ENCODE data around the gene MED22.

Gene MED22

DNA sequence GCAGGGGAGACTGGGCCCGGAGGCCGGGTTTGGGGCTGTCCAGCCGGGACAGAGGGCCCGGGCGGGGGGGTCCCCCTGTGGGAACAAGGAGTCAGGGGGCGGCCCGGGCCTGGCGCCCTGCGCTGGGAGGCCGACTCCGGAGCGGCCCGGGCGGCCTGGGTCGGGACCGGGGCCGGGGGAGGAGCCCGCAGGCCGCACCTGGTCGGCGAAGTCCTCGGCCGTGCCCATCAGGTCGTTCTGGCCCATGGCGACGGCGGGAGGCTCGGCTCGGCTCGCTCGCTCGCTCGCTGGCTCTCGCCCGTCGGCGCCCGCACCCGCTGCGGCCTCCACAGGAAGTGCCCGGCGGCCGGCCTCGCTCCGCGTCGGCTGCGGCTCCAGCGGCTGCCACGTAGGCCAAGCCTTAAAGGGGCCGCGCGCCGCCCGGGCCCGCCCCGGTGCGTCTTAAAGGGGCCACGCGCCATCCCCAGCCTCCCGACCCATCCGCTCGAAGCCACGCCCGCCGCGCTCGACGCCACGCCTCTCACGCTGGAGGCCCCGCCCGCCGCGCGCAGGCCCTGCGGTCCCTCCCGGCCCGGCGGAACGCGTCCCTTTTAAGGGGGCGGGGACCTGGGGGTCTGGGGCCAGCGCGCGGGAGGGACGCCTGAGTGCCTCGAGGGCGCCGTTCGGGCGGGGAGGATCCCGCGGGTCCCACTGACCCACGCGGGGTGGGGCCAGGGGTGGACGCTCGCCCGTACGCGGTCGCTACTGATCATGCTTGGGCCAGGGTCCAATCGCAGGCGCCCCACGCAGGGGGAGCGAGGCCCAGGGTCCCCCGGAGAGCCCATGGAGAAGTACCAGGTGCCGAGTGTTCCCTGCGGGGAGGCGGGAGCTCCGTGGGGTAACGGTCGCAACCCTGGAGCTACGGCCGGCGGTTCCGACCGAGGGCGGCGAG lies 28.1 kb upstream of the MED22 start, which contains the start of the genes STKLD1 and SURF4:
TSS of gene STKLD1 (plus strand) at position 643 of the 931 bp plus-strand sequence. CDS start at position 751, 108 bp downstream.
TSS of gene SURF4 (minus strand) at position 337 of the 931 bp plus-strand sequence. CDS start at position 246, 91 bp downstream.
- DNase-seq = peak; percentile 91 to 96

GRCh38 chr9:133375116-133375723 lies 27.3 kb upstream of the MED22 start:
- DNase-seq = peak in 1 of 2 experiments; percentile 54

GRCh38 chr9:133374612-133375115 lies 26.7 kb upstream of the MED22 start:
- no peak for DNase-seq

- DNase-seq = no peak
Measured at GRCh38 chr9:133372144-133372543, 24.2 kb upstream of the MED22 start.

DNA sequence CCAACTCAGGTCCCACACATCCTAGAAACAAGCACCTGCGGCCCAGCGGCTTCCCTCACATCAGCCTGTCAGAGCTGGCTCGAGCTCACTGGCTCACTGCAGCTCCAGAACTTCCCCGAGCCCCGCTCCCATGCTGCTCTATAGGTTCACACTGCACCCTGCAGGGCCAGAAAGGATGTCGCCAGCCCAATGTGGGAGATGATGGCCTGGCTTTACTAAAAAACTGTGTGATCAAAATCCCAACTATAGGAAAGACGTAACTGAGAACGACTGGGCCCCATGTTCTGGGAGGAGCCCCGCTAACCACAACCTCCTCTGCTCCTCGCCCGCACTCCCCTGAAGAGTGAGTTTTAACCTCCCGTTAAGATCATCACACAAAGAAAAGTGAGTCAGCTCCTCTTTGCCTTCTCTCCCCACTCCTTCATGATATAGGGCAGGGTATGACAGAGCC lies 23.4 kb upstream of the MED22 start:
- DNase-seq = no peak

- DNase-seq = no peak
Measured at GRCh38 chr9:133370685-133371084, 22.8 kb upstream of the MED22 start.

DNA sequence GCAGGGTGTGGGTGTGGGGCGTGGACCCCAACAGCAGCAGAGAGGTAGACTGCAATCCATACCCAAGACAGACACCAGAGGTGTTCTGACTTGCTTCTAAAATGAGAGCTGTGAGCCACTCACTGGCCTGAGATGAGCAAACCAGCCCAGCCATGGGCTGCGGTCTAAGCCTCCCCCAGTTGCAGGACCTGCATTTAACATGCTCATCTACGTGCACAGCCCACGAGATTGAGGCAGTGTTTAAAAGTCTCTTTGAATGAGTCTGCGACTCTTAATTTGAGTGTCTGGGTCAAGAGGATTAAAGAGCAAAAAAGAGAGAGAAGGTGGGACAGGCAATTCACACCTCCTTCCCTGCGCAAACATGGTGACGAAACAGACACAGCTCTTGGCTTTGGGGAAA lies 22.0 kb upstream of the MED22 start:
- no peak for DNase-seq

- DNase-seq = no peak
Measured at GRCh38 chr9:133369422-133369821, 21.5 kb upstream of the MED22 start.

DNA sequence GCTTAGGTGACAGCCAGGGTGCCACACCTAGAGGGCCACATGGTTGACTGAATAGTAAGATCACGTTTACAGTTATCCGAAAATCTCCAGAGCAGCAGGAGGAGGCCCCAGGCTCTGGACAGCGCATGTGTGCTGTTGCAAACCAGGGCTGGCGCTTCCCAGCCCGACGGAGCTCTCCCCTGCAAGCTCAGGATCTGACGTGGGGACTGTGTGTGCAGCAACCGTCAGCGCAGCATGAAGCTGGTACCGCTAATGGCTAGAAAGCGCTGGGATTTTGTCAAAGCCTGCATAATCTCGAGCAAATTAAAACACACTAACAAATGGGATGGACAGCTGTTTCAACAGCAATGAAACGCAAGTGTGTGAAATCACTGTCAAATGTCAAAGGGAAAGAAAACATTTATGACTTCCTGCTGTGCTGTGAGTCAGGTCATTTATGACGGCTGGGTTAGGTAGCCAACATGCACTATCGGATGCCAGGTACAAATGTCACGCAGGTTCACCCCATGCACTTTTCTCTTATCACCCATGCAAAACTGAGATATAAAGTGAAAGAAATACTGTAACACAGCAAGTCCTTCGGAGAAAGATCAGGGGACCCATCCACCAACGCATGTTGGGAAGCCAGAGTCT lies 20.4 kb upstream of the MED22 start:
- DNase-seq = peak in 1 of 2 experiments; percentile 57

DNA sequence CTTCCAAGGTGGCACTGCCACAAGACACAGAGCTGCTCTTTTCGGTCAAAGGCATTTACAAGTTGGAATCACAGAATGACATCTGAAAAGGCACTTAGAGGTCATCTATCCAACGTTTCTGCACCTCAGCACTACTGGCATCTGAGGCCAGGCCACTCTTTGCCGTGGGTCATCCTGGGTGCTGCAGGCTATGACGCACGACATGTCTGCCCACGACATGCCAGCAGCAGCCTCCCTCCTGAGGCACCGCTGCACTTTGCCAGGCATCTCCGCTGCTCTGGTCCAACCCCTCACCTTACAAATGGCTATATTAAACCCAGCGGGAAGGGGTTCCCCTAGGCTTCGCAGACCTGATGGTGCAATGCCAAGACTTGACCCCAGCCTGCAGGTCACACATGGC lies 19.8 kb upstream of the MED22 start:
- no peak for DNase-seq

- DNase-seq = no peak
Measured at GRCh38 chr9:133367221-133367620, 19.3 kb upstream of the MED22 start.

- DNase-seq = no peak
Measured at GRCh38 chr9:133366435-133366834, 18.5 kb upstream of the MED22 start.

GRCh38 chr9:133362359-133363044 lies 14.6 kb upstream of the MED22 start:
- no peak for DNase-seq

- DNase-seq = no peak
Measured at GRCh38 chr9:133361507-133362092, 13.7 kb upstream of the MED22 start.

- DNase-seq = peak in 1 of 2 experiments; percentile 45
Measured at GRCh38 chr9:133360400-133361393, 12.8 kb upstream of the MED22 start.

DNA sequence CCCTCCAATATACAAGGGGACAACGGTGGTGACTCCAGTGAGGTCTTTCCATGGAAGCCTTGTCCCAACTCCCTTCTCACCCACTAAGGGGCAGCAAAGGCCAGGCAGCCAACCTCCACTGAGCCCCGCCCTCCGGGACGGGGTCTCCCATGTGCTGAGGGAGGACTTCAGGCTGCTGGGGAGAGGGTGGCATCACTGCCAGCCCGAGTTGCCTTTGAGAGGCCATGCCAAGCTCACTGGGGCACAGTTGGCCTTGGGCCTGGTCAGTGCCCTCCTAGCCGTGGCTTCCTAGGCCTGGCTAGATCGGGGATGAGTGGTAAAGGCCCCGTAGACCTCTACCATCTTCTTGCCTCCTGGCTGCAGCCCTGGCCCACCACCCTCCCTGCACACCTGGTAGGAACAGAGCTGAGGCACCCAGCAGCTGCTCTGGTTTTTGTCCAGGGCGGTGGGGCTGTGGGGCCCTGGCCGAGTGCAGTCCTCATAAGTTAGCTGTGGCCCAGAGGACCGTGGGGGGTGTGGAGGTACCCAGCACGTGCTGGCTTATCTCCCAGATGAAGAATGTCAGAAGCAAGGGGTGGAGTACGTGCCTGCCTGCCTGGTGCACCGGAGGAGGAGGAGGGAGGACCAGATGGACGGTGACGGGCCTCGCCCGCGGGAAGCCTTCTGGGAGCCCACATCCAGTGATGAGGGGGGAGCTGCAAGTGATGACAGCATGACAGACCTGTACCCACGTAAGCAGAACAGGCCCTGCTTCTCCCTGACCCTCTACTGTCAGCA lies 11.7 kb upstream of the MED22 start:
- peak; percentile 27 to 88 for DNase-seq

GRCh38 chr9:133357656-133358055 lies 9.7 kb upstream of the MED22 start:
- DNase-seq = no peak

DNA sequence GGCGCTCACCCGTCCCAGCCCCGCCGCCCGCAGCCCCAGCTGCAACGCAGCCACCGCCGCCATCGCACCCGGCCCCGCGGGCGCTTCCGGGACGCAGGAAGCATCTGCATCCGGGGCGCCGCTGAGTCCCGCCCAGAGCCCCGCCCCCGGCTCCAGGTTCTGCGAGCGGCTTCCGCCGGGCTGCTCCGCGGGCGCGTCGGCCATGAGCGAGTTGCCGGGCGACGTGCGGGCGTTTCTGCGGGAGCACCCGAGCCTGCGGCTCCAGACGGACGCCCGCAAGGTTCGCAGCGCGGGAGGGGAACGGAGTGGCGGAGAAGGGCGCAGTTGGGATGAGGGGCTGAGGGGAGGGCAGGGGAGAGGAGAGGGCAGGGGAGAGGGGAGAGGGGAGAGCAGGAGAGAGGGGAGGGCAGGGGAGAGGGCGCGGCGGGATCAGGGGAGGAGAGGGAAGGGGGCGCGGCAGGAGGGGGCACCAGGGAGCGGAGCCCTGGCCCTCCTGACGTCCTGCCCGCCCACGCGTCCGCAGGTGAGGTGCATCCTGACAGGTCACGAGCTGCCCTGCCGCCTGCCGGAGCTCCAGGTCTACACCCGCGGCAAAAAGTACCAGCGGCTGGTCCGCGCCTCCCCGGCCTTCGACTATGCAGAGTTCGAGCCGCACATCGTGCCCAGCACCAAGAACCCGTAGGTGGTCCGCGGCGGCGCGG lies 8.6 kb upstream of the MED22 start, which contains the start of the genes SURF1 and SURF2:
TSS of gene SURF1 (minus strand) at position 97 of the 701 bp plus-strand sequence. CDS start at position 63, 34 bp downstream.
TSS of gene SURF2 (plus strand) at position 160 of the 701 bp plus-strand sequence. CDS start at position 203, 43 bp downstream.
- peak; percentile 39 to 79 for DNase-seq

GRCh38 chr9:133355881-133356357 lies 8.0 kb upstream of the MED22 start:
- DNase-seq = peak in 1 of 2 experiments; percentile 40
